NCI-H526 (cell line): ENCODE measurements around the gene BHMT2.

Experiments
- DNase-seq, 2 experiments: peaks; one replicate each; lab custom pipeline; 2025; lab: John Stamatoyannopoulos, UW

The BHMT2 gene, protein sequence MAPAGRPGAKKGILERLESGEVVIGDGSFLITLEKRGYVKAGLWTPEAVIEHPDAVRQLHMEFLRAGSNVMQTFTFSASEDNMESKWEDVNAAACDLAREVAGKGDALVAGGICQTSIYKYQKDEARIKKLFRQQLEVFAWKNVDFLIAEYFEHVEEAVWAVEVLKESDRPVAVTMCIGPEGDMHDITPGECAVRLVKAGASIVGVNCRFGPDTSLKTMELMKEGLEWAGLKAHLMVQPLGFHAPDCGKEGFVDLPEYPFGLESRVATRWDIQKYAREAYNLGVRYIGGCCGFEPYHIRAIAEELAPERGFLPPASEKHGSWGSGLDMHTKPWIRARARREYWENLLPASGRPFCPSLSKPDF

GRCh38 chr5:79069488-79070349, at the start of gene BHMT2, which contains the start of gene DMGDH:
BHMT2 (plus strand) TSS chr5:79069767; CDS start chr5:79069783, 16 bp downstream.
DMGDH (minus strand) TSS chr5:79069674; CDS start chr5:79069620, 54 bp downstream.
- no peak for DNase-seq

DNA sequence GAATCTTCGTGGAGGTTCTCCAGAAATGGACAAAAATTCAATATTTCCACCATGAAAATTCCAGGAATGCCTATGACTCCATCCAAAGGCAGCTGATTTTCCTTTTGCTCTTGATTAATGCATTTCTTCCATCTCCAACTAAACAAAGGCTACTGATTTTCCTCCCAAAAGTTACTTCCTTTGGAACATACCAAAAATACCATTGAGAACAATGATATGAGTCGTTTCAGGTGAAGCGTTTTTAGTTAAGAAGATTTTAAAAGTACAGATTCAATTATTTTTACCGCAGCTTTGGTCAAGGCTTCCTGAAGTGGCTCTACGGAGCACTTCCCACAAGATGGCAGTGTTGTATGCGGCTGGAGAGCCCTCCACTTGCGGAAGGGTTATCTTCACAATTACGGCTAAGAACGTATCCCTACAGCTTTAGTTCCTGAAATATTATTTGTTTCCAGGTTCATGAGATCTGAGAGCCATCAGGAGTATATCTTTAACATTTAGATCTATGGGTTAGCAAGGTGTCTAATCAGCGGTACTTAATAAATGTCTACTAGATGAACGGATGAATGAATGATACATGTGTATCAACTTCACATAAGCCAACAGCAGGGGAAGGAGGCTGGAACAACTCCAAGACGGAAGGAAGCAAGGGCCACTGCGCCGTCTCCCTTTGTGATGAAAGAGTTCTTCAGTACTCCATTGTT, 48.6 kb upstream of the BHMT2 start:
- DNase-seq = peak; percentile 25 to 59

- DNase-seq = peak in 1 of 2 experiments; percentile 12
Measured at GRCh38 chr5:79021753-79022152, 47.8 kb upstream of the BHMT2 start.

DNA sequence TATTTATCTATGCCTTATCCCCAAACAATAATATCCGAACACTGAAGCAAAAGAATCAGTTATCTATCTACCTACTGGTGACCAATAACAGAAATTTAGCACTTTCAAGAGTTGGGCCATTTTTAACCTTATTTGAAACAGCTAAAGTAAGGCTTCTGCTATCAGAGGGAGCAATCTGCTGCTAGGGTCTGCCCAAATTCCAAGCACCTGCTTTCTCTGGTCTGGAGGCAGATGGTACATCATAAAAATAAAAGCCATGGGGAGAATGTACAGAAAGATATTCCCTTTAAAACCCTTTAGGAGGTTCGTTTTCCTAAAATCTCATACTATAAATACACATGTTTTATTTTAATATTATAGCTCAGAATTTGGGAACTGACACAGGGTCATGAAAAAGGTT, 46.8 kb upstream of the BHMT2 start:
- DNase-seq = no peak

DNA sequence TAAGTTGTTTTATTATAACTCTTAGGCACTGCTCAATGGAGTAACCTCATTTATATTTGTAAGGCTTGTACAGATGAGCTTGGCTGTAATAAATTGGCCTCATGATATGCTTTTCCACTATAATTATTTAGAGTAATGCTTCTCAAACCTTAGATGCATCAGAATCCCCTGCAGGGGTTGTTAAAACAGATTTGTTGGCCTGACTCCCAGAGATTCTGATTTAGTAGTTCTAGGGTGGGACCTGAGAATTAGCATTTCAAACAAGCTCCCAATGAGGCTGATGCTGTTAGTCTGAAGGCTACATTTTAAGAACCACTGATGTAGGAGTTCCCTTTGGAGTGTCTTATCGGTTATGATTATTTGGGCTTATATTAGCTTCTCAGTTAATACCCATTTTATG, 46.2 kb upstream of the BHMT2 start:
- no peak for DNase-seq

DNA sequence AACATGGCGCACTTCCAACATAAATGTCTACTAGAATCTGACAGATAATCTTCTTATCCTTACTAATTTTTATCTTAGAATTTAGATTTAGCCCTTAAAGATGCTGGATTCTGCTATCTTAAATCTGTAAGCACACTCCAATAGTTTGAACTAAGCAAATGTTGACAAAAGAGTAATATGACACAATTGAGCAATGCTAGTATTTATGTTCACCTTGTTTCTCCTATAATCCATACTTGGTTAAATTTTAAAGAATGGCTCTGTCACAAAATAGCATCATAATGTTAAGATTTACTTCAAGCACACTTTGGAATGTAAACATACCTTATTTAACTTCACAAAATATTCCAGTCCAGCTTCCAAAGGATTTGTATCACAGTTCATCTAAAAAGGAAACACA, 45.6 kb upstream of the BHMT2 start:
- DNase-seq = no peak

DNA sequence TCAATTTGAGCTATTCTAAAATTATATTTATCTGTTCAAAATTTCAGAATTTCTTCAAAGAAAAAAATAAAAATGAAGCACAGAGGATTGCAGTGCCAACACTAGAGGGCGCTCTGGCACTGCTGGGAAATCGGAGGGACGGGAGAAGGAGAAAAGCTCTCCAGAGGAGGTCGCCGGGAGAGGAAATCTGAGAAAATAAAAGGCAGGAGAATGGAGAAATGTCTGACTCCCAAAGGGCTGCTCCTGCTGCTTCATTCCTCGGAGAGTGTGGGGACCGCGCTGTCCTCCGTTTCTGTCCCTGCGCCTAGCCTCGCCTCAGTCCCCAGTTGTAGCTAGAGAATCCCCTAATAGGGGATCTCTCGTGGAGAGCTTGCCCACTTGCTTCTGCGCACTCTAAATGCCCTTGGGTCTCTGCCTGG, 44.5 kb upstream of the BHMT2 start:
- DNase-seq = peak; percentile 2 to 50

DNA sequence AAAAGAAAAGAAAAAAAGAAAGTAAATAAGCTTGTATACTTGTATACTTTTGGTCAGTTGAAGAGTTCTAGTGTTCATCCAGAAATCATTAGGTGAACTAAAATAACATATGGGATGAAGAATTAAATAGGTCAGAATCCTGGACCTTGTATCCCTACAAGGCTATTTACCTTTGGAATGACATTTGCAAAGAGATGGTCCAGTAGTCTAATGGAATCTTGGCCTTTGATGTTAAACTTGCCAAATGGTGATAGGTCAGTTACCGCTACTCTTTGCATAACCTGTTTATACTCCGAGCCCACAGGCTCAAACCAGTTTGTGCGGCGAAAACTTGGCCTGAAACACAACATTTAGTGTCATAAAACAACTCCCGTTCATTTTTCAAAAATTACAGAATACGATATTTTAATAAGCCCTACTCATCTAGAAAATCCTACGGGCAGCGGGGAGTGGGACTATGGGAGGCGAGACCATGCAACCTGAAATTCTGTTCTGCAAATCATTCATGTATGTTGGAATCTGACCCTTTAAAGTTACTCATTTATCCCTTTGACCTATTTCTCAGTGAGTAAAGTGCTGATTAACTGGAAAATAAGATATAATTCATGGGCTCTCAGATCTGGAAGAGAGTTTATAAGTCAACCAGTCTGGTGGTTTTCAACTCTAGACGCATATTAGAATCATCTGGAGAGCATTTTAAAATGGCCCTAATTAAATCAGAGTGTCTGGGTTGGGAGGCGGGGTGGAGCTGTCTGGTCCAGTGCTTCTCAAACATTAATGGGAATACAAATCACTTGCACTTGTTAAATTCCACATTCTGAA, 38.7 kb upstream of the BHMT2 start:
- DNase-seq = peak in 1 of 2 experiments; percentile 5

DNA sequence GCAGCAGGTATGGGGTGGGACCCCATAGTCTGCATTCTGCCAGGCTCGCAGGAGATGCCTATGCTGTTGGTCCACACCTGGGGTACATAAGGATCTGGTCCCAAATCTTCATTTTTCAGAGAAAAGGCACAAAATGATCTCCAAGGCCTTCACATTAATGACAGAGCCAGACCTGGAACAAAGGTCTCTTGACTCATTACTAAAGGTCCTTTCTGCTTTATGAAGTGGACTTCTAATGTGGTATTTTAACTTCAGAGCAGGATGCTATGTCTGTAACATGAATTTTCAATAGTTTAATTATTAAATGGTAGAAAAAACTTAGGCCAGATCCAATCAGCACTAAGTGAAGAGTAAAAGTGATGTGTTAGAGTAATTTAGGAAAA, 38.1 kb upstream of the BHMT2 start:
- DNase-seq = no peak

DNA sequence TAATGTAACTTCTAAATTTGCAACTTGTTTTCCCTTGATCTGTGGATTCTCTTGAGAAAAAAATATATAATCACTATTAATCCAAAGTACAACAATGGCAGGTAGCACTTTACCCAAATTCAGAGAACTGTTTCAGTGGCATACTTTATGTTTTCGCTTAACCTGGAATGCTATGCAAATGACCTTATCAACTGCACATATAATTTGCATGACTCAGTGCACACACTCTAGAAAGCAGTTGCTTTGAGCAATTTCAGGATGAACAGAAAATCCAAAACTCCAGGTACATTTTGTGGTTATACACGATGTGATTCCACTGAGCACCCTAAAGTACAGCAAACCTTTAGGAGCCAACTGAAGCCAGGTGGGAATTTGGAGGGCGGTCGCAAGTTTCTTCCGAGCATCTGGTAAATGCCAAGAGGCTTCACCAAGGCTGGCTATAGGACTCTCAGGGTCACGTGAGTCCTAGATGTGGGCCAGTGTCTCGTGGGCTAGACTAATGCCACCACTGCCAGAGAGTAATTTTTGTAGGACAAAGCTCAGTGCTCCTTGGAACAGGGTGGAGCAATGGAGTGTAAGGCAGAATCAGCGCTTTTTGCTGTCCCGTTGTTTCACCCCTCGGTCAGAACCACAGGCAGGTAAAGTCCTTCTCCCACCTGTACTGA, 37.4 kb upstream of the BHMT2 start:
- DNase-seq = peak; percentile 24 to 57

- no peak for DNase-seq
Measured at GRCh38 chr5:79032782-79033181, 36.8 kb upstream of the BHMT2 start.

- no peak for DNase-seq
Measured at GRCh38 chr5:79035237-79035636, 34.3 kb upstream of the BHMT2 start.

GRCh38 chr5:79036769-79037168, 32.8 kb upstream of the BHMT2 start:
- no peak for DNase-seq

GRCh38 chr5:79042188-79042587, 27.4 kb upstream of the BHMT2 start:
- DNase-seq = no peak

GRCh38 chr5:79047199-79047598, 22.4 kb upstream of the BHMT2 start:
- DNase-seq = no peak

DNA sequence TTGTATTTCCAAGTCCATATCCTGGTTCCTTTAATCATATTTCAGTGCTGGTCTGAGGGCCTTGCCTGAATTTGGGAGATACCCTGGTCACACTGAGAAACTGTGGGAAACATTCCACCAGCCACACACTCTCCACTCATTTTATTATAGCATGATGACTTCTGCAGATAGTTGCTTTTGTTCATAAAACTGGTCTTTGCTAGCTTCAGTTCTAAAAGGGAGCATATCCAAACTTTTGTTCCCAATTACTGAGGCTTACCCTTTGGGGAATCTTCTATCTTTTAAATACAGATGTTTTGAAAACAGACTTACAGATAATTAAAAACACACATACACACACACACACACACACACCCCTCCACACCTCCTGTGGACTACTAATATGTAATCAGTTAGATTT, 21.1 kb upstream of the BHMT2 start:
- no peak for DNase-seq

DNA sequence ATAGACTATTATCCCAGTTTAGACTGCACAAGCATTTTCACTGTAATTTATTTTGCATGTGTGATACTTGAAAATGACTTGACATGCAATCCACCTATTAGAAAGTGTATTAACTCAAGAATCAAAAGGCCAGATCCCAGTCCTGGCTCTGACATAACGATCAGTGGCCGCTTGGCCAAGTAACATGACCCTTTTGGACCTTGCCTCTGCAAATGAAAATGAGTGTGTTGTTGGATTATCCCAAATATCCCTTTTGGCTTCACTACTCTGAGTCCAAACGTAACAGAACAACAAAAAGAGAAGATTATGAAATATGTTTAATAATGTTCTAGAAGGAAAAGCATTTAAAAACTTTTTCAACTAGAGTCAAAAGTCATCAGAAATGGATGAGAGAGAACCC, 19.1 kb upstream of the BHMT2 start:
- no peak for DNase-seq

DNA sequence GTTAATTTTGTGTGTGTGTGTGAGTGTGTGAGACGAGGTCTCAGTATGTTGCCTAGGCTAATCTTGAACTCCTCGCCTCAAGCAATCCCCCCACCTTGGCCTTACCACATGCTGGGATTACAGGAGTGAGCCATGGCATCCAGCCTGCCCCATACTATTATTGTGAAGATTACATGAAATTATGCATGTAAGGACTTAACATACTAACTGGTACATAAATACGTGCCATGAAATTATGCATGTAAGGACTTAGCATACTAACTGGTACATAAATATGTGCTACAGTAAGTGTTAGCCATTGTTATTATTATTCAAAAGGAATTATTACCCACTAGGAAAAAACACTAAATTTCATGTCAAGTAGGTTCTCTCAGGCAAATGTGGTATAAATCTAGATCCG, 16.2 kb upstream of the BHMT2 start:
- no peak for DNase-seq

GRCh38 chr5:79055017-79055416, 14.6 kb upstream of the BHMT2 start:
- DNase-seq = no peak

DNA sequence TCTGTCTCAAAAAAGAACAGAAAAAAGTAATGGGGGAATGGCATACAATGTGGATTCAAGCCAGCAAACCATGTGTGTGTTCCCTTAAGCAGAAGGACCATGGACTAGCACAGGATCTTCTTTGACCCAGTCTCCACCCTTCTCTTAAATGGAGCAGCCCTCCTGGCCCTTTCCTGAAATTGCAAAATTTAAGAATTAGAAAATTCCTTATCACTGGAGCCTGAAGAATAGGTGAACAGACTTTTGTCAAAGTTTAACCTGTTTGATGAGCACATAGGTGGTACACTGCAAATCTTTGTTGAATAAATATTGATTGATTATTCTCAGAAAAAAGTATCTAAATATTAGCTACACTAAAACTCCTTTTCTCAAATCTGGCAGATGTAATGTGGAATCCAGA, 12.7 kb upstream of the BHMT2 start:
- no peak for DNase-seq

DNA sequence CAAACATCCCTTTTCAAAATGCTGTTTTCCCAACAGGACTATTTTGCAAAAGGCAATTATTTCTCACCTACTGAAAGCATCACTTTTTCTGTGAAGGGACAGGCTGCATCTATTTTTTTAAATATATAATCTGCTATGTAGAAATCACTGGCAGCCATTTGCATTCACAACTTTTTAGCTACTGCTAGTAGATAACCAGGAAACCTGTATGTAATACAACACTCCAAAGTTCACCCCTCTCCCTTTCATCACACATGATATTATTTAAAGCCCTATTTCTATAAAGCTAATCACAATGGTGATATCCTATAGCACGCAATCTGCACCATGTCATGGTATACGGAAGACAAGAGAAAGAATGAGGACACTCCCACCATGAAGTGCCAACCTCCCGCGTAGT, 9.9 kb upstream of the BHMT2 start:
- DNase-seq = no peak
